Effector memory CD8-positive, alpha-beta T cell (primary cell): Measurements from ENCODE around the gene SCCPDH.

ENCODE experiments used
- ATAC-seq: fragments of 150-1000 bp; cut with Tn5 transposase; replicated peaks from 2 replicates; pipeline ENCODE4 v1.10.0; 2021; ENCODE audit warnings: mild to moderate bottlenecking, moderate library complexity
- DNase-seq, 3 experiments: peaks; one replicate each; pipeline ENCODE4 v3.0.0; 2021
- H3K27ac Mint-ChIP-seq, 2 donors: one replicate each; pipeline ENCODE4 v1.8.0; 2022; ENCODE audit warnings: mild to moderate bottlenecking in 2 of 2, mixed read lengths in 2 of 2, moderate library complexity in 2 of 2
- H3K27me3 Mint-ChIP-seq, 2 donors: one replicate each; pipeline ENCODE4 v1.8.0; 2022; ENCODE audit warnings: mixed read lengths in 2 of 2
- H3K36me3 Mint-ChIP-seq: one replicate; pipeline ENCODE4 v1.8.0; 2022; ENCODE audit warnings: mild to moderate bottlenecking, moderate library complexity, mixed read lengths; ENCODE audit not compliant: insufficient read depth
- H3K4me1 Mint-ChIP-seq, 2 donors: one replicate each; pipeline ENCODE4 v1.8.0; 2022; ENCODE audit warnings: low read depth in 2 of 2, mixed read lengths in 2 of 2
- H3K4me3 Mint-ChIP-seq, 2 donors: one replicate each; pipeline ENCODE4 v1.8.0; 2022; ENCODE audit warnings: mild to moderate bottlenecking in 2 of 2, mixed read lengths in 2 of 2, moderate library complexity in 2 of 2
- H3K9me3 Mint-ChIP-seq, 2 donors: one replicate each; pipeline ENCODE4 v1.8.0; 2022; ENCODE audit warnings: mixed read lengths in 2 of 2

SCCPDH gene

GRCh38 chr1:246787781-246788513 is 63.7 kb downstream of the SCCPDH start:
- peaks cover 0 to 2% of the 10 kb centered on the region in 2 donors for H3K4me1 Mint-ChIP-seq
- no peaks in the 10 kb centered on the region for H3K36me3 Mint-ChIP-seq
- ATAC-seq (no peak), DNase-seq (no peak)
- H3K9me3 Mint-ChIP-seq = no peaks in the 10 kb centered on the region
- H3K4me3 Mint-ChIP-seq = no peak overlapping the region
- H3K27ac Mint-ChIP-seq = no peak overlapping the region
- H3K27me3 Mint-ChIP-seq = peaks cover 26 to 56% of the 10 kb centered on the region in 2 donors

GRCh38 chr1:246788895-246789338 is 64.7 kb downstream of the SCCPDH start:
- no peak overlapping the region for H3K27ac Mint-ChIP-seq
- DNase-seq = no peak
- H3K9me3 Mint-ChIP-seq = no peaks in the 10 kb centered on the region
- peaks cover 26 to 62% of the 10 kb centered on the region in 2 donors for H3K27me3 Mint-ChIP-seq
- no peaks in the 10 kb centered on the region for H3K36me3 Mint-ChIP-seq
- no peak for ATAC-seq
- H3K4me3 Mint-ChIP-seq = peak overlapping the region in 1 of 2 donors; percentile 44
- H3K4me1 Mint-ChIP-seq = peaks cover 0 to 2% of the 10 kb centered on the region in 2 donors

DNA sequence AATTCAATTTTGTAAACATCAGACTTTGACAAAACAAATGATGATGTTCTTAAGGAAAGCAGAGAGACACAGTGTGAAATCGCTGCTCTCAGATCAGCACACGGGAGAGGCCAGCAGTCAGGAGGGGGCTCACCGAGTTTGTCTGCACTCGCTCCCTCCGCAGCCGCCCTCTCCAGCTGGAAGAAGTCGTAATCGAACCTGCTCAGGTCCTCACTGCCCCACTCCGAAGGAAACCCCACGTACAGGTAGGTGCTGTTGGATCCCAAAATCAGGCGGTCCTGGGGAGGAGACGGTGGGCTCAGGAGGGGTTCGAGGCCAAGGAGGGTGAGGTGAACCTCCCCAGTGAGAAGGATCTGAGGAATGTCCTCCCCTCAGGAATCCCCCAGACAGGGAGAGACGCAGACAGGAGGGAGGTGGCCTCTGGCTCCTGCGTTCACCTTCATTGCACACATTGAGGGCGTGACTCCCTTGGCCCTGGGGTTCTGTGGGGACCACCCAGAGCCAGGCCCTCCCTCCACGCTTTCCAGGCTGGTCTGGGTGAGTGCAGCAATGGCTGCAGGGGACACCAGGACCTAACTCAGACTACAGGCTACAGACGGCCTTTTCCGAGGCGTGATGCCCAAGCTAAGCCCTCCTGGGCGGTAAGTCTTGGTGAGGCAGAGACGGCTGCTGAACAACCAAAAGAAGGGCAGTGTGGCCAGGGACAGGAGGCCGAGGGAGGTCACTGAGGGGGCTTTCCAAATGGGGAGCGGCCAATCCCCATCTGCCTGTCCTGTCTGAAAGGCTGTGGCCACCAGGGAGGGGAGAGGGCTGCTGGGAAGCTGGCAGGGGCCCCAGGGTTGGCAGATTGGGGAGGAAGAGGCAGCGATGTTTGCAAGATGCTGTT is 65.5 kb downstream of the SCCPDH start:
- no peaks in the 10 kb centered on the region for H3K36me3 Mint-ChIP-seq
- DNase-seq (no peak), ATAC-seq (no peak)
- H3K4me3 Mint-ChIP-seq = no peak overlapping the region
- peaks cover 26 to 62% of the 10 kb centered on the region in 2 donors for H3K27me3 Mint-ChIP-seq
- H3K4me1 Mint-ChIP-seq = peaks cover 0 to 1% of the 10 kb centered on the region in 2 donors
- H3K9me3 Mint-ChIP-seq = no peaks in the 10 kb centered on the region
- no peak overlapping the region for H3K27ac Mint-ChIP-seq

- H3K9me3 Mint-ChIP-seq = no peaks in the 10 kb centered on the region
- no peak overlapping the region for H3K27ac Mint-ChIP-seq
- ATAC-seq (no peak), DNase-seq (no peak)
- H3K4me3 Mint-ChIP-seq = no peak overlapping the region
- peaks cover 26 to 62% of the 10 kb centered on the region in 2 donors for H3K27me3 Mint-ChIP-seq
- no peaks in the 10 kb centered on the region for H3K4me1 Mint-ChIP-seq
- H3K36me3 Mint-ChIP-seq = no peaks in the 10 kb centered on the region
Measured at GRCh38 chr1:246790364-246790763, 66.2 kb downstream of the SCCPDH start.

DNA sequence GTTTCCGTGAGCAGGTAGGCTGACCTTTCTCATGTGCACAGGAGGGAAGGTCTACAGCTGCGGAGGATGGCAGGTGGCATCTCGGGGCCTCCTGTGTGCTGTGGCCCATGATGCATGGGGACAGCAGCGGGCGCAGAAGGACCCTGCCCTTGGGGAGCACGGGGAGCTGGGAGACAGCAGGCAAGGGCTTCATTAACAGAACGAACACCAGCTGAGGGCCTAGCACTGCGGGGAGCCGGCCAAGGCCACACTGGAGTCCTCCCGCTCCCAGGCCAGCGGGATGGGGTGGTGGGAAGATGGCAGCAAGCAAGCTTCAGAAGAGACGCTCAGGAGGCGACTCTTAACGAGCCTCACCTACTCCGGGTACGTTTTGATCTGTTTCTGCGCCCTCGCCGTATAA is 66.6 kb downstream of the SCCPDH start:
- H3K27me3 Mint-ChIP-seq = peaks cover 26 to 61% of the 10 kb centered on the region in 2 donors
- ATAC-seq (no peak), DNase-seq (no peak)
- no peaks in the 10 kb centered on the region for H3K4me1 Mint-ChIP-seq
- H3K4me3 Mint-ChIP-seq = no peak overlapping the region
- H3K9me3 Mint-ChIP-seq = no peaks in the 10 kb centered on the region
- H3K27ac Mint-ChIP-seq = no peak overlapping the region
- H3K36me3 Mint-ChIP-seq = no peaks in the 10 kb centered on the region

DNA sequence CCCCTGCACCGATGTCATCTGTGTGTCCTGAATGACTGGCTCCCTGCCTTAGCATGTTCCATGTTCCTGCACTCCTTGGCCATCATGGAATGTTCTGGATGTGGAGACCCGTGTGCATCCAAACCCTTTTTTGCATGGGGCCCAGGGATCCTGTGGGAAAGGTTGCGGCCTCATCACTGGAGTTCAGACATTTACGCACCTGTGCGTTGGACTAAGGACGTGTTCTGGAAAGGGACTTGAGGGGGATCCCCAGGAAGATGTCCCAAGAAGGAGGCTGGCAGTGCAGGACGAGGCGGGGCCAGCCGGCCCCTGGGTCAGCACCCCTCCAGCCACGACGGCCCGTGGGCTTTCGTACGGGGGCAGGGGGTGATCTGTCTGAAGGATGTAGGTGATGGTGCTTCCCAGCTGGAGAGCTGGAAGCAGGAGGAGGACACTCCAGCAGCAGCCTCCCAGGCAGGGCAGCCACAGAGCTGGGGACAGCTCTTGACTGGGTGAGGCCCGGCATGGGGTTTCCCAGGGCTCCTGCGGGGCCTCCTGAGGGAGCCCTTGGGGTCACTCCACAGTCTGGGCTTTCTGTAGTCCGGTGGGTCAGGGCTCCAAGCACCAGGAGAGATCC is 67.2 kb downstream of the SCCPDH start:
- peaks cover 26 to 55% of the 10 kb centered on the region in 2 donors for H3K27me3 Mint-ChIP-seq
- no peak for ATAC-seq
- H3K36me3 Mint-ChIP-seq = no peaks in the 10 kb centered on the region
- no peak for DNase-seq
- no peaks in the 10 kb centered on the region for H3K4me1 Mint-ChIP-seq
- peak overlapping the region in 1 of 2 donors; percentile 74 for H3K27ac Mint-ChIP-seq
- H3K4me3 Mint-ChIP-seq = no peak overlapping the region
- no peaks in the 10 kb centered on the region for H3K9me3 Mint-ChIP-seq

DNA sequence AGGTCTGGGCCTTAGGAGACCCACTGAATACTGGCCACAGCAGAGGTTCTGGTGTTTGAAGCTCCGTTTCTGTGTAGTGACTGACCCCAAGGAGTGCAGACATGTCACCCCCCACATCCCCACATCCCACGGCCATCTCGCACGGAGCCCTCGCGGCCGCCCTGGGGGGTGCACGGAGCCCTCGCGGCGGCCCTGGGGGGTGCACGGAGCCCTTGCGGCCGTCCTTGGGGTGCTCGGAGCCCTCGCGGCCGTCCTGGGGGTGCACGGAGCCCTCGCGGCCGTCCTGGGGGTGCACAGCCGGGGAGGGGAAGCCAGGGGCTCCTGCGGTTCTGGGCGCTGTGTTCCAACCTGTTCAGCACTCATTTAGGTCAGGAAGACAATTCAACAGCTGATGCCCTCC is 68.4 kb downstream of the SCCPDH start:
- peaks cover 26 to 50% of the 10 kb centered on the region in 2 donors for H3K27me3 Mint-ChIP-seq
- no peak overlapping the region for H3K27ac Mint-ChIP-seq
- DNase-seq = no peak
- no peaks in the 10 kb centered on the region for H3K4me1 Mint-ChIP-seq
- no peaks in the 10 kb centered on the region for H3K9me3 Mint-ChIP-seq
- no peak overlapping the region for H3K4me3 Mint-ChIP-seq
- ATAC-seq = no peak
- no peaks in the 10 kb centered on the region for H3K36me3 Mint-ChIP-seq

- H3K27ac Mint-ChIP-seq = peak overlapping the region in 1 of 2 donors; percentile 29
- H3K4me1 Mint-ChIP-seq = no peaks in the 10 kb centered on the region
- H3K9me3 Mint-ChIP-seq = no peaks in the 10 kb centered on the region
- no peak overlapping the region for H3K4me3 Mint-ChIP-seq
- H3K27me3 Mint-ChIP-seq = peaks cover 26 to 54% of the 10 kb centered on the region in 2 donors
- H3K36me3 Mint-ChIP-seq = no peaks in the 10 kb centered on the region
- DNase-seq (no peak), ATAC-seq (no peak)
Measured at GRCh38 chr1:246793356-246793896, 69.2 kb downstream of the SCCPDH start.

DNA sequence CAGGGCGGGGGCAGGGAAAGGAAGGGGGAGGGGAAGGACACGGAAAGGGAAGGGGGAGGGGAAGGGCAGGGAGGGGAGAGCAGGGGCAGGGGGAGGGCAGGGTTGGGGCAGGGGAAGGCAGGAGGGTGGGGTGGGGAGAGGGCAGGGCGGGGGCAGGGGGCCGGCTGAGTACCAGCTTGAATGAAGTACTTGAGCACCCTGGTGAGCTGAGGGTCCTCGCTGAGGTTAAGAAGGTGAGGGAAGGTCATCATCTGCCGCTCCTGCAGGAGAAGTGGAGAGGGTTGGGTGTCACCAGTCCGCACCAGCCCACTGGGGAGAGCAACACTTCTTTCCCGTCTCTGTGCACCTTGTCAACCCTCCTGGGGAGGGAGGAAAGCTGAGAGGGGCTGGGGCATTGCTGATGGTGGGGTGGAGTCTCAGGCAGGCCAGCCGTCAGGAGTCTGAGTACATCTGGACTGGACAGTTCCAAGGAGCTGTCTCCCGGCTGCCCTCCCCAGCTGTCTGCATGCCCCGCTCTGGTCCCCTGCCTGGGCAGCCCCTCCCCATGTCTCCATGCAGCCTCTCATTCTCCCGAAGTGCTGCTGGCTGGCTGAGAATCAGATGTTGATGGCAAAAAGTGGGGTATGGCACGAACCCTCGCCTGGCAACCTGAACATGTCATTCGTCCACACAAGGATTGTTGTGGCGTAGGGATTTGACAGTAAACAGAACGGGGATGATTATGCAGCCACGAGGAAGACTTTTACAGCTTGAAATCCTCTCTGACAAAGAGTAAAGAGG is 70.0 kb downstream of the SCCPDH start:
- no peaks in the 10 kb centered on the region for H3K9me3 Mint-ChIP-seq

GRCh38 chr1:246794828-246795671 is 70.8 kb downstream of the SCCPDH start:
- no peak for DNase-seq
- no peaks in the 10 kb centered on the region for H3K4me1 Mint-ChIP-seq
- no peak overlapping the region for H3K27ac Mint-ChIP-seq
- H3K4me3 Mint-ChIP-seq = no peak overlapping the region
- no peaks in the 10 kb centered on the region for H3K36me3 Mint-ChIP-seq
- peaks cover 27 to 53% of the 10 kb centered on the region in 2 donors for H3K27me3 Mint-ChIP-seq
- no peaks in the 10 kb centered on the region for H3K9me3 Mint-ChIP-seq
- no peak for ATAC-seq

More for the DNA sequence above, 70.0 kb downstream of the SCCPDH start:
- no peaks in the 10 kb centered on the region for H3K4me1 Mint-ChIP-seq
- H3K4me3 Mint-ChIP-seq = no peak overlapping the region
- DNase-seq = no peak
- H3K27ac Mint-ChIP-seq = no peak overlapping the region
- no peak for ATAC-seq
- peaks cover 31 to 54% of the 10 kb centered on the region in 2 donors for H3K27me3 Mint-ChIP-seq
- no peaks in the 10 kb centered on the region for H3K36me3 Mint-ChIP-seq

- Mint-ChIP-seq H3K27me3 (peaks cover 22 to 43% of the 10 kb centered on the region in 2 donors), H3K4me1 (no peaks in the 10 kb centered on the region), H3K27ac (no peak overlapping the region), H3K4me3 (no peak overlapping the region), H3K9me3 (no peaks in the 10 kb centered on the region), H3K36me3 (no peaks in the 10 kb centered on the region)
- no peak for DNase-seq
- no peak for ATAC-seq
Measured at GRCh38 chr1:246795906-246796694, 71.9 kb downstream of the SCCPDH start.
